Loucy (cell line): ENCODE results near the gene FAM43B.

ENCODE experiments used
- EZH2phosphoT487 ChIP-seq: fragments of 200-600 bp; IDR thresholded peaks from 2 replicates; pipeline ENCODE4 v1.6.1; 2018; ENCODE audit warnings: antibody characterized with exemption, mild to moderate bottlenecking, moderate library complexity, borderline replicate concordance
- TF ChIP-seq, protein P1 (sequence below): fragments of 200-600 bp; sonication (generic); conservative IDR thresholded peaks from 2 replicates; pipeline ENCODE4 v1.5.1; 2014; ENCODE audit warnings: mild to moderate bottlenecking, antibody characterized with exemption, low read length

DNA sequence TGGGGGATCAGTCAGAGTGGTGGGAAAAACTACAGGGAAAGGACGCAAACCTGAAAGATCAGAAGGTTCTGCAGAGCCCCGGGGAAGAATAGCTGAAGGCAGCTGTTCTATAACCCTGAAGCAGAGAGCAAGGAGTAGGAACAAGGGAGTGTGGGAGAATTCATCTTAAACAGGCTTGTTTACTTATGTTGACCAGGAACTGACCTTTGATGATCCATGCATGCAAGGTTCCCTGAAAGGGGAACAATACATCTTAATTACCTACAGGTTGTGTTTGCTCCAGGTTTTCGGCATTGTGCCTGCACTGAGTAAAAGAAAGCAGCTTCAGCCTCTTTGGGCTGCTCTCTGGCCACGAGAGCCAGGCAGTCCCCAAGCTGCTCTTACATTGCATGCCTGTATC lies 18.7 kb upstream of the FAM43B start:
- no peak for TF ChIP-seq EZH2phosphoT487
- TF ChIP-seq, protein P1, sequence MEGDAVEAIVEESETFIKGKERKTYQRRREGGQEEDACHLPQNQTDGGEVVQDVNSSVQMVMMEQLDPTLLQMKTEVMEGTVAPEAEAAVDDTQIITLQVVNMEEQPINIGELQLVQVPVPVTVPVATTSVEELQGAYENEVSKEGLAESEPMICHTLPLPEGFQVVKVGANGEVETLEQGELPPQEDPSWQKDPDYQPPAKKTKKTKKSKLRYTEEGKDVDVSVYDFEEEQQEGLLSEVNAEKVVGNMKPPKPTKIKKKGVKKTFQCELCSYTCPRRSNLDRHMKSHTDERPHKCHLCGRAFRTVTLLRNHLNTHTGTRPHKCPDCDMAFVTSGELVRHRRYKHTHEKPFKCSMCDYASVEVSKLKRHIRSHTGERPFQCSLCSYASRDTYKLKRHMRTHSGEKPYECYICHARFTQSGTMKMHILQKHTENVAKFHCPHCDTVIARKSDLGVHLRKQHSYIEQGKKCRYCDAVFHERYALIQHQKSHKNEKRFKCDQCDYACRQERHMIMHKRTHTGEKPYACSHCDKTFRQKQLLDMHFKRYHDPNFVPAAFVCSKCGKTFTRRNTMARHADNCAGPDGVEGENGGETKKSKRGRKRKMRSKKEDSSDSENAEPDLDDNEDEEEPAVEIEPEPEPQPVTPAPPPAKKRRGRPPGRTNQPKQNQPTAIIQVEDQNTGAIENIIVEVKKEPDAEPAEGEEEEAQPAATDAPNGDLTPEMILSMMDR, result no peak
